CD4-positive, alpha-beta T cell (primary cell): ENCODE data around the gene FAM167B. TPM values are rescaled to one million over a fixed set of nuclear protein-coding genes. Genes with fewer than 3 reads are reported as not detected.

Experiments
- ATAC-seq: fragments of 200-7000 bp; cut with Tn5 transposase; one replicate; pipeline ENCODE4 v1.10.0; 2022; ENCODE audit warnings: mild to moderate bottlenecking; ENCODE audit not compliant: poor library complexity
- CTCF ChIA-PET: fragments of 350-600 bp; sonication (Branson Sonifier 250); formaldehyde crosslinking; loops from one replicate; lab custom pipeline; 2021; ENCODE audit warnings: antibody characterized with exemption, inconsistent platforms; lab: Charles Lee
- POLR2A ChIA-PET: fragments of 350-600 bp; sonication (Branson Sonifier 250); formaldehyde crosslinking; loops from one replicate; lab custom pipeline; 2021; ENCODE audit warnings: antibody characterized with exemption, inconsistent platforms; lab: Charles Lee
- DNase-seq, 14 experiments: peaks; one replicate each; pipeline ENCODE4 v3.0.0-alpha.2; 2013 to 2020; ENCODE audit warnings: mixed read lengths in 2 of 14
- H3K27ac ChIP-seq, 2 donors: one replicate each; pipeline versions ENCODE4 v1.5.1 to v1.7.0; 2013; ENCODE audit warnings: low read length in 2 of 2, low read depth in 1 of 2, mild to moderate bottlenecking in 1 of 2
- H3K27me3 ChIP-seq, 2 experiments: 1 replicate in 1 of 2; 2 replicates in 1 of 2; pipeline versions ENCODE4 v1.6.1 to v1.7.0; 2013; ENCODE audit warnings: low read length in 2 of 2, control low read depth in 1 of 2, mild to moderate bottlenecking in 1 of 2, moderate library complexity in 1 of 2; ENCODE audit not compliant: insufficient read depth in 2 of 2, control insufficient read depth in 1 of 2
- H3K36me3 ChIP-seq: one replicate; pipeline ENCODE4 v1.6.1; 2013; ENCODE audit warnings: low read length, control low read depth; ENCODE audit not compliant: insufficient read depth
- H3K4me1 ChIP-seq: one replicate; pipeline ENCODE4 v1.6.1; 2013; ENCODE audit warnings: low read length, control low read depth; ENCODE audit not compliant: insufficient read depth
- H3K4me3 ChIP-seq: one replicate; pipeline ENCODE4 v1.5.1; 2013; ENCODE audit warnings: mild to moderate bottlenecking, low read length, moderate library complexity
- H3K9me3 ChIP-seq, 2 experiments: 1 replicate in 1 of 2; 2 replicates in 1 of 2; pipeline versions ENCODE4 v1.6.1 to v1.7.0; 2013; ENCODE audit warnings: low read length in 2 of 2, mild to moderate bottlenecking in 2 of 2, control low read depth in 1 of 2, moderate library complexity in 1 of 2; ENCODE audit not compliant: control insufficient read depth in 1 of 2, insufficient read depth in 1 of 2
- H3K27ac Mint-ChIP-seq: one replicate; pipeline ENCODE4 v1.8.0; 2020; ENCODE audit warnings: mixed read lengths
- H3K27me3 Mint-ChIP-seq: one replicate; pipeline ENCODE4 v1.8.0; 2021; ENCODE audit warnings: mixed read lengths
- H3K36me3 Mint-ChIP-seq: one replicate; pipeline ENCODE4 v1.8.0; 2021; ENCODE audit warnings: low read depth, mixed read lengths
- H3K4me1 Mint-ChIP-seq: one replicate; pipeline ENCODE4 v1.8.0; 2021; ENCODE audit warnings: low read depth, mixed read lengths
- H3K4me3 Mint-ChIP-seq: one replicate; pipeline ENCODE4 v1.8.0; 2020; ENCODE audit warnings: mild to moderate bottlenecking, mixed read lengths
- H3K9me3 Mint-ChIP-seq: one replicate; pipeline ENCODE4 v1.8.0; 2020; ENCODE audit warnings: mixed read lengths
- CTCF ChIP-seq: fragments of 200-600 bp; IDR thresholded peaks from one replicate; pipeline ENCODE4 v1.8.0; 2022; ENCODE audit warnings: antibody characterized with exemption, mild to moderate bottlenecking
- intact Hi-C, 2 experiments: fragments of 100-400 bp; cut with DNase I in 1 of 2; cut with micrococcal nuclease in 1 of 2; formaldehyde crosslinking; loops; one replicate each; pipeline versions ENCODE4 v1.15.1 to v1.9.0; 2023 to 2025; cut with DNase I, micrococcal nuclease
- total RNA-seq, 174 experiments: library from RNA in 2 of 174; stranded (reverse) in 2 of 174; gene quantifications; one replicate each; pipeline ENCODE4 v1.2.3 and lab custom pipeline; 2021 to 2026

FAM167B gene
- total RNA-seq, 2 experiments from 2014 or later, result 0.38 to 0.45 TPM

DNA sequence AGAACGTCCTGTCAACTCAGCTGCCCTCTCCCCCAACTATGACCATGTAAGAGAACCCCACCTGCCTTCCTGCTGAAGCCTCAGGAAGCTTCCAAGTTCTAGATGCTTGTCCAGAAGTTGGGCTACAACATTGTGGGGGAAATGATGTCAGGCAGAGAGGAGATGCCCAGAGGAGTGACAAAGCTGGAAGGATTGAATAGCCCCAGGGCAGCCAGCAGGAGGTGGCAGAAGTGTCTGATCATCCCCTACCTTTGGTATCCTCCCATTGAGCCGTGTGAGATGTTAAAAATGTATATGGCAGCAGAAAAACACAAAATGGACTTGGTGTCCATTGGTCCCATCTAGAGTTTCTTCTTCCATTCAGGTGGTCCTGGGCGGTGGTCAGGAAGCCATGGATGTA lies 18.3 kb upstream of the FAM167B start:
- Histone ChIP-seq H3K9me3 (no peaks in the 10 kb centered on the region), H3K27ac (no peak overlapping the region), H3K36me3 (peaks cover 71% of the 10 kb centered on the region), H3K27me3 (no peaks in the 10 kb centered on the region), H3K4me1 (peaks cover 10% of the 10 kb centered on the region), H3K4me3 (no peak overlapping the region)
- ChIA-PET CTCF (interaction anchor here (0.9 to 2.5 kb wide), 3 partner anchors 12 to 61 kb away, joined by 3 to 8 read pairs (median 7); no protein-coding TSS in a partner anchor), POLR2A (interaction anchor here (1.0 kb wide), 1 partner anchor 21 kb away, joined by 6 read pairs; no protein-coding TSS in a partner anchor)
- Mint-ChIP-seq H3K36me3 (peaks cover 57% of the 10 kb centered on the region), H3K27ac (no peak overlapping the region), H3K4me1 (peaks cover 19% of the 10 kb centered on the region), H3K4me3 (no peak overlapping the region), H3K27me3 (no peaks in the 10 kb centered on the region), H3K9me3 (no peaks in the 10 kb centered on the region)
- ATAC-seq (no peak), DNase-seq (no peak)
- intact Hi-C loops, result loop anchor here in 1 of 2 experiments (10.0 kb wide), 1 partner anchor 46 kb away; no protein-coding TSS in a partner anchor
- TF ChIP-seq CTCF, result no peak

DNA sequence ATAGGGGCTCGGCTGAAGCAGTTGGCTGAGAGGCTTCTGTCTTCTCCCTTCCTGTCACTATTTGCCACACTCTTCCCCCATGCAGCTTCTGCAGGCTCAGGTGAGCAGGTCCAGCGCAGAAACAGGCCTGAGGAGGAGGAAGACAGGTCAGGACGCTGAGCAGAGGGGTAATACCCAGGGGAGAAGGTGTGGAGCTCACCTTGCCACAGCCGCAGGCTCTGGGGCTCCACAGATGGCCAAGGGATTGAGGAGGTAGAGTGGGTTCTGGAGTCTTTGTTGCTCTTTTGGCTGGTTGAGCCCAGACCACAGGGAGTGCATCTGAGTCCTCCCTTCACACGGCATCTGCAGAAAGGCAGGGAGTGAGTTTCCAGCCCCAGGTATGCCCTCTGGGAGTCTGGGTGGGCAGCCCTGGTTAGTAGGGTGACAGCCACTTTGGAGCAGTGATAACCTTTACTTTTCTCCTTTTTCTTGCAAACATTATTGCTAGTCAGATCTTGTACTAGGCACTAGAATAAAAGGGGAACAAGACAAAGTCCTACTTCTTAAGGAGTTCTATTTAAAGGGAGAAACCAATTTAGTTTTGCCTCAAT lies 15.1 kb upstream of the FAM167B start:
- no peaks in the 10 kb centered on the region for H3K27me3 Mint-ChIP-seq
- intact Hi-C loops, result no loop called here

GRCh38 chr1:32232558-32233304 lies 14.3 kb upstream of the FAM167B start:
- Histone ChIP-seq H3K4me1 (no peaks in the 10 kb centered on the region), H3K4me3 (no peak overlapping the region), H3K27me3 (no peaks in the 10 kb centered on the region), H3K27ac (no peak overlapping the region), H3K9me3 (no peaks in the 10 kb centered on the region), H3K36me3 (peaks cover 45% of the 10 kb centered on the region)
- Mint-ChIP-seq H3K27ac (no peak overlapping the region), H3K27me3 (no peaks in the 10 kb centered on the region), H3K36me3 (peaks cover 26% of the 10 kb centered on the region), H3K9me3 (no peaks in the 10 kb centered on the region), H3K4me1 (peaks cover 3% of the 10 kb centered on the region), H3K4me3 (no peak overlapping the region)
- no peak for TF ChIP-seq CTCF
- ChIA-PET CTCF (no interaction called here), POLR2A (interaction anchor here (0.6 to 1.9 kb wide), 2 partner anchors 8 to 82 kb away, joined by 3 to 8 read pairs; no protein-coding TSS in a partner anchor)
- DNase-seq (no peak), ATAC-seq (no peak)
- intact Hi-C loops, result no loop called here

More for the DNA sequence above, 15.1 kb upstream of the FAM167B start:
- Mint-ChIP-seq H3K4me1 (peaks cover 7% of the 10 kb centered on the region), H3K36me3 (peaks cover 32% of the 10 kb centered on the region), H3K27ac (no peak overlapping the region), H3K9me3 (no peaks in the 10 kb centered on the region), H3K4me3 (no peak overlapping the region)
- peaks cover 52% of the 10 kb centered on the region for H3K36me3 ChIP-seq
- DNase-seq (no peak), ATAC-seq (no peak)
- no peak for TF ChIP-seq CTCF
- POLR2A ChIA-PET, result interaction anchor here (1.9 kb wide), 1 partner anchor 9 kb away, joined by 8 read pairs; no protein-coding TSS in a partner anchor
- H3K27me3 ChIP-seq, result no peaks in the 10 kb centered on the region
- no peak overlapping the region for H3K4me3 ChIP-seq
- no peak overlapping the region for H3K27ac ChIP-seq
- H3K4me1 ChIP-seq, result no peaks in the 10 kb centered on the region
- H3K9me3 ChIP-seq, result no peaks in the 10 kb centered on the region
- CTCF ChIA-PET, result no interaction called here
